ENCODE measurements around the gene SLC9A7.

GRCh38 chrX:46649421-46650260, 109.3 kb downstream of the SLC9A7 start:
- TF ChIP-seq CTCF (tag by site-specific recombination; IDR thresholded peaks at IDR 0.05) (no peak), HOXA7 (CRISPR knock-in tag; IDR thresholded peaks at IDR 0.05; ENCODE audit: borderline replicate concordance) (no peak), ZNF23 (tag by site-specific recombination; IDR thresholded peaks at IDR 0.05; ENCODE audit: borderline replicate concordance) (no peak)
